ENCODE measurements around the gene APMAP.

DNA sequence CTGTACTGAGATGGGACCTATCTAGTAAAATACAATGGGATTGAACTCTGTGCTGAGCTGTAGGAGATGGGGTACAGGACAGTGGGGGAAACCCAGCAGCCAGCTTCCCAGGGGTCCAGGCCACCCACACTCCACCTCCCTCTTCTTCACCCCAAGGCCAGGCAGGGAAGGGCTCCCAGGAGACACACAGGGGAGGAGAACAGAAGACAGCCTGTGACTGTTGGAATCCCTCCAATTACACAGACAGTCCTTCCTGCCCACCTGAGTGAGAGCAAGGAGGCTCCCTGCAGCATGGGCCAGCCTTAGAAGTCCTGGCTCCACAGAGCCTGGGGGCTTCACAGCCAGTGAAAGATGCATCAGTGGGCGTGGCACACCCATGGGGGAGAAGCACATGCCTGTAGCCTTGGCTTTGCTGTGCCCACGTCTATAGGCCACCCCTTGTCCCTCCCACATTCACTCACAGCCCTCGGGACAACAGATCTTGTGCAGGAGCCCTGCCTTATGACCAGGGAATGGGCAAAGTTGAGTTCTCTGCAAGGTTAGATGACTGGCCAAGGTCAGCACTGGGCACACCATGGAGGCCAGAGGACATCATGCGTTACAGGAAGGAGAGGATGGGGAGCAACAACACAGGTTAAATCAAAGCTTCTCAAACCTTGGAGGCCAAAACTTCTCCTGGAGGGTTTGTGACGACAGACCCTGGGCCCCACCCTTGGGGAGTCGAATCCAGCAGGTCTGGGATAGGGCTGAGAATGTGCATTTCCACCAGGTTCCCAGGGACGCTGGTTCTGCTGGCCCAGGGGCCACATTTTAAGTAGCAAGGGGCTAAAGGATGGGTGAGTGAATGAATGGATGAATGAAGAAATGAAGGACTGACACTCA is 55.8 kb downstream of the APMAP start:
- TF ChIP-seq, protein P1, sequence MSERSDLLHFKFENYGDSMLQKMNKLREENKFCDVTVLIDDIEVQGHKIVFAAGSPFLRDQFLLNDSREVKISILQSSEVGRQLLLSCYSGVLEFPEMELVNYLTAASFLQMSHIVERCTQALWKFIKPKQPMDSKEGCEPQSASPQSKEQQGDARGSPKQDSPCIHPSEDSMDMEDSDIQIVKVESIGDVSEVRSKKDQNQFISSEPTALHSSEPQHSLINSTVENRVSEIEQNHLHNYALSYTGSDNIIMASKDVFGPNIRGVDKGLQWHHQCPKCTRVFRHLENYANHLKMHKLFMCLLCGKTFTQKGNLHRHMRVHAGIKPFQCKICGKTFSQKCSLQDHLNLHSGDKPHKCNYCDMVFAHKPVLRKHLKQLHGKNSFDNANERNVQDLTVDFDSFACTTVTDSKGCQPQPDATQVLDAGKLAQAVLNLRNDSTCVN (tag by site-specific recombination; optimal IDR thresholded peaks at IDR 0.05), result no peak
- TF ChIP-seq, protein P2, sequence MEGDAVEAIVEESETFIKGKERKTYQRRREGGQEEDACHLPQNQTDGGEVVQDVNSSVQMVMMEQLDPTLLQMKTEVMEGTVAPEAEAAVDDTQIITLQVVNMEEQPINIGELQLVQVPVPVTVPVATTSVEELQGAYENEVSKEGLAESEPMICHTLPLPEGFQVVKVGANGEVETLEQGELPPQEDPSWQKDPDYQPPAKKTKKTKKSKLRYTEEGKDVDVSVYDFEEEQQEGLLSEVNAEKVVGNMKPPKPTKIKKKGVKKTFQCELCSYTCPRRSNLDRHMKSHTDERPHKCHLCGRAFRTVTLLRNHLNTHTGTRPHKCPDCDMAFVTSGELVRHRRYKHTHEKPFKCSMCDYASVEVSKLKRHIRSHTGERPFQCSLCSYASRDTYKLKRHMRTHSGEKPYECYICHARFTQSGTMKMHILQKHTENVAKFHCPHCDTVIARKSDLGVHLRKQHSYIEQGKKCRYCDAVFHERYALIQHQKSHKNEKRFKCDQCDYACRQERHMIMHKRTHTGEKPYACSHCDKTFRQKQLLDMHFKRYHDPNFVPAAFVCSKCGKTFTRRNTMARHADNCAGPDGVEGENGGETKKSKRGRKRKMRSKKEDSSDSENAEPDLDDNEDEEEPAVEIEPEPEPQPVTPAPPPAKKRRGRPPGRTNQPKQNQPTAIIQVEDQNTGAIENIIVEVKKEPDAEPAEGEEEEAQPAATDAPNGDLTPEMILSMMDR (tag by site-specific recombination; IDR thresholded peaks at IDR 0.05), result no peak
- TF ChIP-seq, protein P3, sequence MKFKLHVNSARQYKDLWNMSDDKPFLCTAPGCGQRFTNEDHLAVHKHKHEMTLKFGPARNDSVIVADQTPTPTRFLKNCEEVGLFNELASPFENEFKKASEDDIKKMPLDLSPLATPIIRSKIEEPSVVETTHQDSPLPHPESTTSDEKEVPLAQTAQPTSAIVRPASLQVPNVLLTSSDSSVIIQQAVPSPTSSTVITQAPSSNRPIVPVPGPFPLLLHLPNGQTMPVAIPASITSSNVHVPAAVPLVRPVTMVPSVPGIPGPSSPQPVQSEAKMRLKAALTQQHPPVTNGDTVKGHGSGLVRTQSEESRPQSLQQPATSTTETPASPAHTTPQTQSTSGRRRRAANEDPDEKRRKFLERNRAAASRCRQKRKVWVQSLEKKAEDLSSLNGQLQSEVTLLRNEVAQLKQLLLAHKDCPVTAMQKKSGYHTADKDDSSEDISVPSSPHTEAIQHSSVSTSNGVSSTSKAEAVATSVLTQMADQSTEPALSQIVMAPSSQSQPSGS (tag by site-specific recombination; IDR thresholded peaks at IDR 0.05; ENCODE audit: low read depth), result no peak
- TF ChIP-seq ZNF785 (tag by site-specific recombination; IDR thresholded peaks at IDR 0.05), result no peak
- no peak for TF ChIP-seq MEIS1 (CRISPR knock-in tag; IDR thresholded peaks at IDR 0.05; ENCODE audit: borderline replicate concordance)
- no peak for TF ChIP-seq ZNF302 (tag by site-specific recombination; IDR thresholded peaks at IDR 0.05; ENCODE audit: low read depth)
- TF ChIP-seq, protein P4, sequence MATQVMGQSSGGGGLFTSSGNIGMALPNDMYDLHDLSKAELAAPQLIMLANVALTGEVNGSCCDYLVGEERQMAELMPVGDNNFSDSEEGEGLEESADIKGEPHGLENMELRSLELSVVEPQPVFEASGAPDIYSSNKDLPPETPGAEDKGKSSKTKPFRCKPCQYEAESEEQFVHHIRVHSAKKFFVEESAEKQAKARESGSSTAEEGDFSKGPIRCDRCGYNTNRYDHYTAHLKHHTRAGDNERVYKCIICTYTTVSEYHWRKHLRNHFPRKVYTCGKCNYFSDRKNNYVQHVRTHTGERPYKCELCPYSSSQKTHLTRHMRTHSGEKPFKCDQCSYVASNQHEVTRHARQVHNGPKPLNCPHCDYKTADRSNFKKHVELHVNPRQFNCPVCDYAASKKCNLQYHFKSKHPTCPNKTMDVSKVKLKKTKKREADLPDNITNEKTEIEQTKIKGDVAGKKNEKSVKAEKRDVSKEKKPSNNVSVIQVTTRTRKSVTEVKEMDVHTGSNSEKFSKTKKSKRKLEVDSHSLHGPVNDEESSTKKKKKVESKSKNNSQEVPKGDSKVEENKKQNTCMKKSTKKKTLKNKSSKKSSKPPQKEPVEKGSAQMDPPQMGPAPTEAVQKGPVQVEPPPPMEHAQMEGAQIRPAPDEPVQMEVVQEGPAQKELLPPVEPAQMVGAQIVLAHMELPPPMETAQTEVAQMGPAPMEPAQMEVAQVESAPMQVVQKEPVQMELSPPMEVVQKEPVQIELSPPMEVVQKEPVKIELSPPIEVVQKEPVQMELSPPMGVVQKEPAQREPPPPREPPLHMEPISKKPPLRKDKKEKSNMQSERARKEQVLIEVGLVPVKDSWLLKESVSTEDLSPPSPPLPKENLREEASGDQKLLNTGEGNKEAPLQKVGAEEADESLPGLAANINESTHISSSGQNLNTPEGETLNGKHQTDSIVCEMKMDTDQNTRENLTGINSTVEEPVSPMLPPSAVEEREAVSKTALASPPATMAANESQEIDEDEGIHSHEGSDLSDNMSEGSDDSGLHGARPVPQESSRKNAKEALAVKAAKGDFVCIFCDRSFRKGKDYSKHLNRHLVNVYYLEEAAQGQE (tag by site-specific recombination; IDR thresholded peaks at IDR 0.05), result no peak
- TF ChIP-seq KLF16 (tag by site-specific recombination; IDR thresholded peaks at IDR 0.05), result no peak

Measured in HEK293 (cell line).